NCI-H524 treated with DMSO at 0.1 percent for 48 hours (cell line): ENCODE results near the gene DLD.
"Not testable (repeated sequence)": the region's sequence is repeated elsewhere in the genome, so short reads cannot be mapped to it uniquely, and the experiment has no call there.

Source experiments
- DNase-seq: peaks from one replicate; lab custom pipeline; 2025; lab: John Stamatoyannopoulos, UW

DLD gene

GRCh38 chr7:107917763-107918651 is 27.0 kb downstream of the DLD start:
- DNase-seq = no peak

- no peak for DNase-seq
Observed at GRCh38 chr7:107918948-107919347, 28.0 kb downstream of the DLD start.

- DNase-seq = no peak
Observed at GRCh38 chr7:107920048-107920772, 29.2 kb downstream of the DLD start.

- not testable (repeated sequence) for DNase-seq
Observed at GRCh38 chr7:107921826-107922225, 30.8 kb downstream of the DLD start.

GRCh38 chr7:107922886-107923285 is 31.9 kb downstream of the DLD start:
- DNase-seq = no peak

- no peak for DNase-seq
Observed at GRCh38 chr7:107924841-107925504, 34.0 kb downstream of the DLD start.

- no peak for DNase-seq
Observed at GRCh38 chr7:107926481-107926880, 35.5 kb downstream of the DLD start.

- no peak for DNase-seq
Observed at GRCh38 chr7:107931740-107932515, 40.9 kb downstream of the DLD start.

- no peak for DNase-seq
Observed at GRCh38 chr7:107932805-107933204, 41.8 kb downstream of the DLD start.

- DNase-seq = no peak
Observed at GRCh38 chr7:107933386-107934013, 42.5 kb downstream of the DLD start.

GRCh38 chr7:107934991-107935770 is 44.2 kb downstream of the DLD start:
- DNase-seq = no peak

GRCh38 chr7:107936312-107936711 is 45.3 kb downstream of the DLD start:
- DNase-seq = no peak

GRCh38 chr7:107937531-107937930 is 46.5 kb downstream of the DLD start:
- DNase-seq = no peak

- no peak for DNase-seq
Observed at GRCh38 chr7:107938456-107939250, 47.7 kb downstream of the DLD start.

- DNase-seq = no peak
Observed at GRCh38 chr7:107939573-107940489, 48.8 kb downstream of the DLD start.

GRCh38 chr7:107940951-107941350 is 50.0 kb downstream of the DLD start:
- DNase-seq = no peak

GRCh38 chr7:107943018-107943417 is 52.0 kb downstream of the DLD start:
- no peak for DNase-seq

- DNase-seq = no peak
Observed at GRCh38 chr7:107944411-107945169, 53.6 kb downstream of the DLD start.
